ENCODE data around the gene CPXM1.
"Not testable (repeated sequence)": the region's sequence is repeated elsewhere in the genome, so short reads cannot be mapped to it uniquely, and the experiment has no call there.

CPXM1 gene

GRCh38 chr20:2799688-2800520 lies 523 bp downstream of the CPXM1 start:
- DNase-seq: no peak

GRCh38 chr20:2799271-2799670 lies 1.2 kb downstream of the CPXM1 start:
- no peak for DNase-seq

- DNase-seq: no peak
These were observed 1.6 kb downstream of the CPXM1 start for GRCh38 chr20:2798814-2799213.

- no peak for DNase-seq
These were observed 2.2 kb downstream of the CPXM1 start for GRCh38 chr20:2798095-2798805.

- no peak for DNase-seq
These were observed 3.1 kb downstream of the CPXM1 start for GRCh38 chr20:2797136-2797983.

- no peak for DNase-seq
These were observed 4.3 kb downstream of the CPXM1 start for GRCh38 chr20:2796011-2796660.

GRCh38 chr20:2795451-2795850 lies 5.0 kb downstream of the CPXM1 start:
- DNase-seq: no peak

- DNase-seq: no peak
These were observed 5.5 kb downstream of the CPXM1 start for GRCh38 chr20:2794866-2795447.

- DNase-seq: no peak
These were observed 6.2 kb downstream of the CPXM1 start for GRCh38 chr20:2794202-2794748.

GRCh38 chr20:2793471-2793870 lies 7.0 kb downstream of the CPXM1 start:
- no peak for DNase-seq

- no peak for DNase-seq
These were observed 16.4 kb downstream of the CPXM1 start for GRCh38 chr20:2783908-2784566.

GRCh38 chr20:2780948-2781347 lies 19.5 kb downstream of the CPXM1 start:
- DNase-seq: no peak

- no peak for DNase-seq
These were observed 21.7 kb downstream of the CPXM1 start for GRCh38 chr20:2778602-2779321.

GRCh38 chr20:2775139-2775538 lies 25.3 kb downstream of the CPXM1 start:
- no peak for DNase-seq

- DNase-seq: no peak
These were observed 26.6 kb downstream of the CPXM1 start for GRCh38 chr20:2773812-2774211.

GRCh38 chr20:2771631-2772080 lies 28.8 kb downstream of the CPXM1 start:
- DNase-seq: no peak

- DNase-seq: not testable (repeated sequence)
These were observed 30.3 kb downstream of the CPXM1 start for GRCh38 chr20:2770091-2770490.

- DNase-seq: no peak
These were observed 31.8 kb downstream of the CPXM1 start for GRCh38 chr20:2768632-2769015.

GRCh38 chr20:2767768-2768631 lies 32.4 kb downstream of the CPXM1 start:
- DNase-seq: no peak

GRCh38 chr20:2763186-2763585 lies 37.2 kb downstream of the CPXM1 start:
- DNase-seq: no peak
